OCI-LY3 (cell line): ENCODE data around the gene ZBTB22.

Experiments
- H2AFZ ChIP-seq: fragments of 200-600, 300-600 bp; shearing (Covaris generic); 2 replicates; pipeline ENCODE4 v1.6.0; 2014; ENCODE audit warnings: antibody characterized with exemption, low read depth, low read length
- H3K27ac ChIP-seq: fragments of 200-600, 300-600 bp; sonication (generic); 2 replicates; pipeline ENCODE4 v1.5.1; 2014; ENCODE audit warnings: mild to moderate bottlenecking, low read length, moderate library complexity, mixed read lengths
- H3K27me3 ChIP-seq: fragments of 200-600, 300-600 bp; sonication (generic); 2 replicates; pipeline ENCODE4 v1.6.1; 2014; ENCODE audit warnings: low read depth, low read length, mixed read lengths
- H3K36me3 ChIP-seq: fragments of 200-600, 300-600 bp; sonication (generic); replicated peaks from 2 replicates; pipeline ENCODE3; 2014; ENCODE audit warnings: low read depth, low read length, mixed read lengths
- H3K4me1 ChIP-seq: fragments of 300-600, 200-600 bp; sonication (generic); 2 replicates; pipeline ENCODE4 v1.6.1; 2014; ENCODE audit warnings: low read length, mixed read lengths
- H3K4me2 ChIP-seq: fragments of 200-600, 300-600 bp; sonication (generic); 2 replicates; pipeline ENCODE4 v1.6.1; 2014; ENCODE audit warnings: low read length, mixed read lengths
- H3K4me3 ChIP-seq: fragments of 300-600, 200-600 bp; sonication (generic); 2 replicates; pipeline ENCODE4 v1.5.1; 2014; ENCODE audit warnings: antibody characterized with exemption, mild to moderate bottlenecking, low read length, moderate library complexity
- H3K79me2 ChIP-seq: fragments of 300-600, 200-600 bp; shearing (Covaris generic); 2 replicates; pipeline ENCODE4 v1.6.1; 2014; ENCODE audit warnings: mild to moderate bottlenecking, low read length, mixed read lengths
- H3K9ac ChIP-seq: fragments of 300-600, 200-600 bp; shearing (Covaris generic); 2 replicates; pipeline ENCODE4 v1.6.0; 2014; ENCODE audit warnings: mild to moderate bottlenecking, low read length, moderate library complexity
- H3K9me3 ChIP-seq: fragments of 200-600, 300-600 bp; shearing (Covaris generic); 2 replicates; pipeline ENCODE4 v1.6.1; 2014; ENCODE audit warnings: low read length, mixed read lengths; ENCODE audit not compliant: insufficient read depth
- H4K20me1 ChIP-seq: fragments of 200-600, 300-600 bp; sonication (generic); 2 replicates; pipeline ENCODE4 v1.6.1; 2016; ENCODE audit warnings: low read length, mixed read lengths; ENCODE audit not compliant: insufficient read depth
- EZH2phosphoT487 ChIP-seq: fragments of 200-600 bp; shearing (Covaris generic); IDR thresholded peaks from 2 replicates; pipeline ENCODE4 v1.6.1; 2018; ENCODE audit warnings: antibody characterized with exemption, mixed run types, low read depth
- TF ChIP-seq, protein P1 (sequence below): fragments of 200-600, 300-600 bp; sonication (generic); IDR thresholded peaks from 2 replicates; pipeline ENCODE4 v1.5.1; 2014; ENCODE audit warnings: antibody characterized with exemption, low read length, low read depth

ZBTB22 gene

DNA sequence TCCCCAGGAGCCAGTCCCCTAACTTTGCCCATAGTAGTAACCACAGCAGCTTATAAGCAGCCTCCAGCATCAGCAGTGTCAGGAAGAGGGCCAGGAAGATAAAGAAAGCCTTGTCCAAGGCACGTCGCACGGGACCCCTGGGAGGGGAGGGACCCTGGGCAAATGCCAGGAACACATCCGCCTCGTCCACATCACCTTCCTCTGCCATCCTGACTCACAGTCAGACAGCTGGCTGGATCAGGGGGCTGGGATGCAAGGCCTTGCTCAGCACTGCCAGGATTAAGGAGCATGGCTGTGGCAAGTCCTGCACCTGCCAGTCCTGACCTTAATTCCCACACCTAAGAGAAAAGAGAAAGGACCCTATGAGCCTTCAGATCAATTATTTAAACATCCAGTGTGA is 11.5 kb upstream of the ZBTB22 start:
- H3K9ac ChIP-seq = no peak overlapping the region
- no peak overlapping the region for H3K27ac ChIP-seq
- no peaks in the 10 kb centered on the region for H4K20me1 ChIP-seq
- no peak overlapping the region for H3K4me3 ChIP-seq
- no peak overlapping the region for H3K4me2 ChIP-seq
- H3K36me3 ChIP-seq = no peaks in the 10 kb centered on the region
- H3K9me3 ChIP-seq = no peaks in the 10 kb centered on the region
- no peak overlapping the region for H2AFZ ChIP-seq
- TF ChIP-seq EZH2phosphoT487 = no peak
- TF ChIP-seq, protein P1, sequence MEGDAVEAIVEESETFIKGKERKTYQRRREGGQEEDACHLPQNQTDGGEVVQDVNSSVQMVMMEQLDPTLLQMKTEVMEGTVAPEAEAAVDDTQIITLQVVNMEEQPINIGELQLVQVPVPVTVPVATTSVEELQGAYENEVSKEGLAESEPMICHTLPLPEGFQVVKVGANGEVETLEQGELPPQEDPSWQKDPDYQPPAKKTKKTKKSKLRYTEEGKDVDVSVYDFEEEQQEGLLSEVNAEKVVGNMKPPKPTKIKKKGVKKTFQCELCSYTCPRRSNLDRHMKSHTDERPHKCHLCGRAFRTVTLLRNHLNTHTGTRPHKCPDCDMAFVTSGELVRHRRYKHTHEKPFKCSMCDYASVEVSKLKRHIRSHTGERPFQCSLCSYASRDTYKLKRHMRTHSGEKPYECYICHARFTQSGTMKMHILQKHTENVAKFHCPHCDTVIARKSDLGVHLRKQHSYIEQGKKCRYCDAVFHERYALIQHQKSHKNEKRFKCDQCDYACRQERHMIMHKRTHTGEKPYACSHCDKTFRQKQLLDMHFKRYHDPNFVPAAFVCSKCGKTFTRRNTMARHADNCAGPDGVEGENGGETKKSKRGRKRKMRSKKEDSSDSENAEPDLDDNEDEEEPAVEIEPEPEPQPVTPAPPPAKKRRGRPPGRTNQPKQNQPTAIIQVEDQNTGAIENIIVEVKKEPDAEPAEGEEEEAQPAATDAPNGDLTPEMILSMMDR = no peak
- H3K79me2 ChIP-seq = no peaks in the 10 kb centered on the region
- H3K27me3 ChIP-seq = no peaks in the 10 kb centered on the region
- 0 out of 2 replicates have a peak, but pooled peaks cover 2% of the 10 kb centered on the region for H3K4me1 ChIP-seq

GRCh38 chr6:33324125-33324524 is 6.6 kb upstream of the ZBTB22 start:
- no peak overlapping the region for H2AFZ ChIP-seq

DNA sequence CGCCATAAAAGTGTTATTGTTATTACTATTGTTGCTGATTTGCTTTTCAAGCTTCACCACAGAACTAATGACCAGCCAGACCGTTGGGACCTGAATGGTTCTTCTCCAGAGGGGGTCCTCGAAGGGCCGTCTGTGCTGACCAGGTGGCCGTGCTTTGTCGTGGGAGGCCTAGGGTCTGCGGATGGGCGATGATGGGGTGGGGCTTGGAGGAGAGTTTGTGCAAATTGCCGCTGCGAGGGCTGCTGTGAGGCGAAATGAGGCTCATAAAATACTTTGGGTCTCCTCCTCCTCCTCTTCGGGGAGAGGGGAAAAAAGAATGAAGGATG is 6.0 kb upstream of the ZBTB22 start:
- H3K27ac ChIP-seq = peak overlapping the region; percentile 92
- H3K9me3 ChIP-seq = no peaks in the 10 kb centered on the region
- H3K9ac ChIP-seq = peak overlapping the region; percentile 93
- TF ChIP-seq, protein P1 = no peak
- TF ChIP-seq EZH2phosphoT487 = no peak
- H3K4me2 ChIP-seq = peak overlapping the region; percentile 95
- H3K4me1 ChIP-seq = peaks cover 14% of the 10 kb centered on the region
- H3K27me3 ChIP-seq = no peaks in the 10 kb centered on the region
- peaks cover 36% of the 10 kb centered on the region for H3K79me2 ChIP-seq
- 0 out of 2 replicates have a peak overlapping the region, but pooled peaks have one; percentile 19 for H2AFZ ChIP-seq
- H4K20me1 ChIP-seq = no peaks in the 10 kb centered on the region
- peak overlapping the region; percentile 91 for H3K4me3 ChIP-seq
- H3K36me3 ChIP-seq = peaks cover 29% of the 10 kb centered on the region

More at GRCh38 chr6:33324125-33324524, 6.6 kb upstream of the ZBTB22 start:
- H4K20me1 ChIP-seq = no peaks in the 10 kb centered on the region
- H3K27me3 ChIP-seq = no peaks in the 10 kb centered on the region
- H3K36me3 ChIP-seq = peaks cover 23% of the 10 kb centered on the region
- TF ChIP-seq, protein P1 = no peak
- TF ChIP-seq EZH2phosphoT487 = no peak
- H3K4me1 ChIP-seq = peaks cover 10% of the 10 kb centered on the region
- peak overlapping the region; percentile 91 for H3K4me3 ChIP-seq
- H3K79me2 ChIP-seq = peaks cover 36% of the 10 kb centered on the region
- H3K27ac ChIP-seq = peak overlapping the region; percentile 92
- no peaks in the 10 kb centered on the region for H3K9me3 ChIP-seq
- peak overlapping the region; percentile 93 for H3K9ac ChIP-seq
- H3K4me2 ChIP-seq = peak overlapping the region; percentile 95

- Histone ChIP-seq H3K9ac (no peak overlapping the region), H3K27ac (no peak overlapping the region), H3K4me3 (peak overlapping the region; percentile 91; the same call in 1 of the 2 replicates), H3K27me3 (no peaks in the 10 kb centered on the region), H3K79me2 (peaks cover 36% of the 10 kb centered on the region), H3K4me2 (peak overlapping the region; percentile 96), H3K9me3 (no peaks in the 10 kb centered on the region), H4K20me1 (no peaks in the 10 kb centered on the region), H2AFZ (no peak overlapping the region), H3K4me1 (peaks cover 24% of the 10 kb centered on the region), H3K36me3 (peaks cover 30% of the 10 kb centered on the region)
- TF ChIP-seq EZH2phosphoT487 = no peak
- TF ChIP-seq, protein P1 = no peak
Observed at GRCh38 chr6:33321227-33321626, 3.7 kb upstream of the ZBTB22 start.
